ENCODE results near the gene BOD1L2.

BOD1L2 gene

GRCh38 chr18:57154191-57154830, 7.4 kb downstream of the BOD1L2 start:
- TF ChIP-seq EZH2phosphoT487 (IDR thresholded peaks at IDR 0.05; ENCODE audit: borderline replicate concordance) = no peak
- TF ChIP-seq, protein P1, sequence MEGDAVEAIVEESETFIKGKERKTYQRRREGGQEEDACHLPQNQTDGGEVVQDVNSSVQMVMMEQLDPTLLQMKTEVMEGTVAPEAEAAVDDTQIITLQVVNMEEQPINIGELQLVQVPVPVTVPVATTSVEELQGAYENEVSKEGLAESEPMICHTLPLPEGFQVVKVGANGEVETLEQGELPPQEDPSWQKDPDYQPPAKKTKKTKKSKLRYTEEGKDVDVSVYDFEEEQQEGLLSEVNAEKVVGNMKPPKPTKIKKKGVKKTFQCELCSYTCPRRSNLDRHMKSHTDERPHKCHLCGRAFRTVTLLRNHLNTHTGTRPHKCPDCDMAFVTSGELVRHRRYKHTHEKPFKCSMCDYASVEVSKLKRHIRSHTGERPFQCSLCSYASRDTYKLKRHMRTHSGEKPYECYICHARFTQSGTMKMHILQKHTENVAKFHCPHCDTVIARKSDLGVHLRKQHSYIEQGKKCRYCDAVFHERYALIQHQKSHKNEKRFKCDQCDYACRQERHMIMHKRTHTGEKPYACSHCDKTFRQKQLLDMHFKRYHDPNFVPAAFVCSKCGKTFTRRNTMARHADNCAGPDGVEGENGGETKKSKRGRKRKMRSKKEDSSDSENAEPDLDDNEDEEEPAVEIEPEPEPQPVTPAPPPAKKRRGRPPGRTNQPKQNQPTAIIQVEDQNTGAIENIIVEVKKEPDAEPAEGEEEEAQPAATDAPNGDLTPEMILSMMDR (conservative IDR thresholded peaks at IDR 0.05; ENCODE audit: low read length) = no peak
- H3K4me2 ChIP-seq (ENCODE audit: low read depth, low read length, poor library complexity, severe bottlenecking) = no peak overlapping the region
- no peaks in the 10 kb centered on the region for H3K4me1 ChIP-seq (ENCODE audit: insufficient read depth, low read length, poor library complexity, severe bottlenecking)
- H3K27me3 ChIP-seq (ENCODE audit: insufficient read depth, low read length, poor library complexity, severe bottlenecking) = no peaks in the 10 kb centered on the region
- H3K36me3 ChIP-seq (ENCODE audit: insufficient read depth, low read length) = no peaks in the 10 kb centered on the region
- no peak overlapping the region for H2AFZ ChIP-seq (ENCODE audit: low read length)
- H3K9me2 ChIP-seq (replicated peaks; ENCODE audit: low read depth, low read length) = no peaks in the 10 kb centered on the region
- no peak overlapping the region for H3K4me3 ChIP-seq (ENCODE audit: low read length, poor library complexity, severe bottlenecking)
- no peaks in the 10 kb centered on the region for H3K79me2 ChIP-seq (ENCODE audit: insufficient read depth, low read length)
- no peaks in the 10 kb centered on the region for H3K9me3 ChIP-seq (ENCODE audit: insufficient read depth, low read depth, low read length)
- no peaks in the 10 kb centered on the region for H4K20me1 ChIP-seq (ENCODE audit: insufficient read depth, low read length, poor library complexity, severe bottlenecking)
- H3F3A ChIP-seq (ENCODE audit: low read depth) = no peaks in the 10 kb centered on the region
- no peak overlapping the region for H3K9ac ChIP-seq (ENCODE audit: low read depth, low read length, poor library complexity, severe bottlenecking)

GRCh38 chr18:57164401-57164800, 17.5 kb downstream of the BOD1L2 start:
- no peaks in the 10 kb centered on the region for H3F3A ChIP-seq (ENCODE audit: low read depth)

DNA sequence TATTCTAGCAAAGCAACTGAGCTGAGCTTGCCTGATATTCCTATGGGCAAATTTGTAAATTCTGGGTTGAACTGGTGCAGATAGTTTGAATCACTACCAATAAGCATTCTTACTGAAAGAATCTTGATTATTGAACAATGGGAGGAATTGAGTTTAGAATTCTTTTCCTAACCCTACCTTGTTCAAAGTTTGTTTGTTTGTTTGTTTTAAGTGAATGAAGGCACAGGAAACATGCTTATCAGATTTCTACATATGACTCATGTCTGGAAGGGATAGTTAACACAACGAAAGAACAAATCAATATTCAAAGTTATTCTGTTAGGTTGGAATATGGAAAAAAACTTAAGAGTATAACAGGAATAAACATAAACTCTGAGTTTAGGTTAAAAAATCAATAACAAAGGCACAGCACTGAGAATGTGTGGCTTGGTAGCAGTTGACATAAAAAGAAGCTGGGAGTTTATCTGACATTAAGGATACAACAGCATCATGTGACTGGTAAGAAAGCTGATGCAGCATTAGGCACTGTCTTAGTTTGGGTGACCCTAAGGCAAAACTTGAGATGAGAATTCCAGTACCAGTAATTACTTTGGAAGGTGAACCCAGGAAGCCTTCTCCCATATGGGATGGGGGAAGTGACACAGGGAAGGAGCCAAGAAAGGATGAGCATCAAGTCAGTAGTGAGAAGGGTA, 20.9 kb downstream of the BOD1L2 start:
- H3F3A ChIP-seq (ENCODE audit: low read depth) = no peaks in the 10 kb centered on the region
- no peaks in the 10 kb centered on the region for H3K9me2 ChIP-seq (replicated peaks; ENCODE audit: low read depth, low read length)
- H3K4me3 ChIP-seq (ENCODE audit: low read length, poor library complexity, severe bottlenecking) = no peak overlapping the region
- H3K36me3 ChIP-seq (ENCODE audit: insufficient read depth, low read length) = no peaks in the 10 kb centered on the region
- no peaks in the 10 kb centered on the region for H3K4me1 ChIP-seq (ENCODE audit: insufficient read depth, low read length, poor library complexity, severe bottlenecking)
- H3K9ac ChIP-seq (ENCODE audit: low read depth, low read length, poor library complexity, severe bottlenecking) = no peak overlapping the region
- no peaks in the 10 kb centered on the region for H4K20me1 ChIP-seq (ENCODE audit: insufficient read depth, low read length, poor library complexity, severe bottlenecking)
- no peaks in the 10 kb centered on the region for H3K9me3 ChIP-seq (ENCODE audit: insufficient read depth, low read depth, low read length)
- no peaks in the 10 kb centered on the region for H3K79me2 ChIP-seq (ENCODE audit: insufficient read depth, low read length)
- H3K27me3 ChIP-seq (ENCODE audit: insufficient read depth, low read length, poor library complexity, severe bottlenecking) = no peaks in the 10 kb centered on the region
- H2AFZ ChIP-seq (ENCODE audit: low read length) = no peak overlapping the region
- no peak overlapping the region for H3K4me2 ChIP-seq (ENCODE audit: low read depth, low read length, poor library complexity, severe bottlenecking)
- TF ChIP-seq, protein P1 (conservative IDR thresholded peaks at IDR 0.05; ENCODE audit: low read length) = no peak

More at GRCh38 chr18:57164401-57164800, 17.5 kb downstream of the BOD1L2 start:
- no peak overlapping the region for H3K4me3 ChIP-seq (ENCODE audit: low read length, poor library complexity, severe bottlenecking)
- H3K36me3 ChIP-seq (ENCODE audit: insufficient read depth, low read length) = no peaks in the 10 kb centered on the region
- H3K4me2 ChIP-seq (ENCODE audit: low read depth, low read length, poor library complexity, severe bottlenecking) = no peak overlapping the region
- H4K20me1 ChIP-seq (ENCODE audit: insufficient read depth, low read length, poor library complexity, severe bottlenecking) = no peaks in the 10 kb centered on the region
- H3K9ac ChIP-seq (ENCODE audit: low read depth, low read length, poor library complexity, severe bottlenecking) = no peak overlapping the region
- H2AFZ ChIP-seq (ENCODE audit: low read length) = no peak overlapping the region
- H3K79me2 ChIP-seq (ENCODE audit: insufficient read depth, low read length) = no peaks in the 10 kb centered on the region
- no peaks in the 10 kb centered on the region for H3K9me2 ChIP-seq (replicated peaks; ENCODE audit: low read depth, low read length)
- H3K27me3 ChIP-seq (ENCODE audit: insufficient read depth, low read length, poor library complexity, severe bottlenecking) = no peaks in the 10 kb centered on the region
- no peaks in the 10 kb centered on the region for H3K9me3 ChIP-seq (ENCODE audit: insufficient read depth, low read depth, low read length)
- TF ChIP-seq EZH2phosphoT487 (IDR thresholded peaks at IDR 0.05; ENCODE audit: borderline replicate concordance) = no peak
- TF ChIP-seq, protein P1 (conservative IDR thresholded peaks at IDR 0.05; ENCODE audit: low read length) = no peak
- H3K4me1 ChIP-seq (ENCODE audit: insufficient read depth, low read length, poor library complexity, severe bottlenecking) = no peaks in the 10 kb centered on the region

Data from Loucy (cell line).